ENCODE measurements around the gene PSMD5.
A peak's percentile ranks its signal among the peaks of the same experiment; 100 is the strongest.
"Not testable (repeated sequence)": the region's sequence is repeated elsewhere in the genome, so short reads cannot be mapped to it uniquely, and the experiment has no call there.

PSMD5 gene

DNA sequence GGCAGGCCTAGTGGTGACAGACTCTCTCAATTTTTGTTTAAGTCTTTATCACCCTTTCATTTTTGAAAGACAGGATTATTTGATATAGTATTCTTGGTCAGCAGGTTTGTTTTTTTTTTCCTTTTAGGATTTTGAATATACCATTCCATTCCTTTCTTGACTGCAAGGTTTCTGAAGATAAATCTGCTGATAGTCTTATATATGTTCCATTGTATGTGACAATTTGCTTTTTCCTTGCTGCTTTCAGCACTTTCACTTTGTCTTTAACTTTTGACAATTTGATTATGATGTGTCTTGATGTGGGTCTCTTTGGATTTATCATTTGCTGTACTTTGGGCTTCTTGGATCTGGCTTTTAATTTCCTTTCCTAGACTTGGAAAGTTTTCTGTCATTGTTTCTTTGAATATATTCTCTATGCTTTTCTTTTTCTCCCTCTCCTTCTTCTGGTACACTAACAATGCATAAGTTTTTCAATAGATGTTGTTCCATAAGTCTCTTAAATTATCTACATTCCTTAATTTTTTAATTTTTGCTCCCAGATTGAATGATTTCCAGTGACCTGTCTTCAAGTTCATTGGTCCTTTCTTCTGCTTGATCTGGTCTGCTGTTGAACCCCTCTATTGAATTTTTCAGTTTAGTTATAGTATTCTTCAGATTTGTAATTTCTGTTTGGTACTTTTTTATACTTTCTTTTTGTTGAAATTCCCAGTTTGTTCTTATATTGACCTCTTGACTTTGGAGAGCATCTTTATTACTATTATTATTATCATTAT is 34.9 kb downstream of the PSMD5 start:
- no peak for DNase-seq (ENCODE audit: low read depth in 3 of 3)

DNA sequence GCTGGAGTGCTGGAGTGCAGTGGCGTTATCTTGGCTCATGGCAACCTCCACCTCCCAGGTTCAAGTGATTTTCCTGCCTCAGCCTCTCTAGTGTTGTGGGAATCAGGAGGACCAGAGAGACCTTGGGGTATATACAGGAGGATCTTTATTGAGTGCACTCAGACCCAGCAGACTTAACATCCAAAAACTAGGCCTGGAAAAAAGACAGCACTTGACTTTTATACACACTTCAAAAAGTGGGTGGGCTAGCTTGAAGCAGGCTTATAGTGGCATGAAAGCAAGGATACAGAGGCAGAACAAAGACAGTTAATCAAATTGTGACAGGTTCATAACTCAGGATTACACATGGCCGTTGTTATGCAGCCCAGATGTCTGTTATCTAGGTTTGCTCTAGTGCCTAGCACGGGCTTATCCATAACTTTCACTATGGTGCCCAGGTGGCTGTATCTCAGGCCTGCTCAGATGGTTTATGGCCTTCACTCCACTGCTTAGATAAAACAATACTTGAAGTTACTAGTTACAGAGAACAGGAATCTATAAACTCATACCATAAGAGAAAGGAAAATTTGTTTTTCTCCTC is 37.8 kb downstream of the PSMD5 start:
- not testable (repeated sequence) for DNase-seq (ENCODE audit: low read depth in 3 of 3)

DNA sequence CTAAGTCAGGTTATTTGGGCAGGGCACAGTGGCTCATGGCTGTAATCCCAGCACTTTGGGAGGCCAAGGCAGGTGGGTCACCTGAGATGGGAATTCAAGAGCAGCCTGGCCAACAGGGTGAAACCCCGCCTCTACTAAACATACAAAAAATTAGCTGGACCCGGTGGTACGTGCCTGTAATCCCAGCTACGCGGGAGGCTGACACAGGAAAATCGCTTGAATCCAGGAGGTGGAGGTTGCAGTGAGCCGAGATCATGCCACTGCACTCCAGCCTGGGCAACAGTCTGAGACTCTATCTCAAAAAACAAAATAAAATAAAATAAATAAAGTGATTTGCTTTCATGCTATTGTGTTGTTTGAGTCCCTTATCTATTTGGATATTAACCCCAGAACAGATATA is 41.3 kb downstream of the PSMD5 start:
- DNase-seq (ENCODE audit: low read depth in 3 of 3): no peak

DNA sequence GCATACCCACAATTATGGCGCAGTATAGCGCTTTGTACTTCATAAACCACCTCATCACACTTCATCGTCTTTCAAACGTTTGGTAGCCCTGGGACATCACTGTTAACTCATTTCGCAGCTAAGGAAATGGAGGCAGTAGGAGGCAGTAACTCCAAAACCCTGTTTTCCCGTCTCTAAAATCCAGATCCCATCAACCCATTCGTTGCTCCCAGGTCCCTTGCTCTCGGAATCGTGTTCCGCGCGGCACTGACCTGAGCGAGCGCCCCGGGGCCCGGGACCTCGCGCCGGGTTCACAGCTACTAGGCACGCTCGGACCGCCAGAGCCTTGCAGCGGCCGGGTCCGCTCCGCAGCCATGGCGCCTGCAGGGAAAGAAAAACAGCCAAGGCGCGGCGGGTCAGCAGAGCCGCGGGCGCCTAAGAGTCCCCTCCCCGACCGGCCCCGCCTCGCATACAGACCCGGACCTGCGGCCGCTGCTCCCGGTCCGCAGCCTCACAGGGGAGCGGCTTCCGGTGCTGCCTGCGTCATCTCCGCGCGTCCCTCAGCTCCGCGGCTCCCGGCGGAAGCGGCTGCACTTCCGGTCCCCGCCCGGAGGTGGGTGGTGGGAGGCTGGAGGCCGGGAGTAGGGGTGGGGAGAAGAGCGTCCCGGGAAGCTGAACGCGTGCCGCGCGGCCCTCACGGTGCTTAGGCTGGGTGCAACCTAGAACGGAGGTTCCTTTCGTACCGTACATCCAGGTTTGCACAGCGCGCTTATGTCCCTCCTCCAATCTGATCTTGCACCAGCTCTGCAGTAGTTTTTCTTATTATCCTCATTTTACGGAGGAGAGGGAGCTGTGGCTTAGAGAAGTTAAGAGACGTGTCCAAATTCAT is 49.6 kb downstream of the PSMD5 start, which contains the start of gene FBXW2:
Gene FBXW2 (minus strand): TSS at position 519 of the 868 bp plus-strand sequence. CDS start 5,158 bp downstream, outside the sequence.
- DNase-seq (ENCODE audit: low read depth in 3 of 3): peak; percentile 86 to 90 (median 87)

- no peak for DNase-seq (ENCODE audit: low read depth in 3 of 3)
These were observed 51.6 kb downstream of the PSMD5 start for GRCh38 chr9:120791161-120791560.

DNA sequence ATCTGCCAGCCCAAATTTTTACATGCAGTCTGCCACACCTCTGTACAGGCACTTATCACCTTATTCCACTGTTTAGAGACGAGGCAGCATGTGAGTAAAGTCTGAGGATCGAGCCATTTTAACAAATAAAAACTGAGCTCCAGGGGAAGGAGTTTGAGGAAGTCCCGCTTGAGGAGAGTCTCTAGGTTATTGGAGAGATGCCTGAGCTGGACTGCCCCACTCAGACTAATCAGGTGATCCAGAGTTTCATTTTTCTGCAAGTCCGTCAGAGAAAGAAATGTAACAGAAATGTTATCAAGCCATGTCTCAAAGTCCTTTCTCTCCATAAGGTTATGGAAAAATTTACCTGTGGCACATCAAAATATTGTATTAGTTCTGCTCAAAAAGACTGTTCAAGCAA is 54.8 kb downstream of the PSMD5 start:
- DNase-seq (ENCODE audit: low read depth in 3 of 3): no peak

- no peak for DNase-seq (ENCODE audit: low read depth in 3 of 3)
These were observed 59.1 kb downstream of the PSMD5 start for GRCh38 chr9:120783602-120784047.

DNA sequence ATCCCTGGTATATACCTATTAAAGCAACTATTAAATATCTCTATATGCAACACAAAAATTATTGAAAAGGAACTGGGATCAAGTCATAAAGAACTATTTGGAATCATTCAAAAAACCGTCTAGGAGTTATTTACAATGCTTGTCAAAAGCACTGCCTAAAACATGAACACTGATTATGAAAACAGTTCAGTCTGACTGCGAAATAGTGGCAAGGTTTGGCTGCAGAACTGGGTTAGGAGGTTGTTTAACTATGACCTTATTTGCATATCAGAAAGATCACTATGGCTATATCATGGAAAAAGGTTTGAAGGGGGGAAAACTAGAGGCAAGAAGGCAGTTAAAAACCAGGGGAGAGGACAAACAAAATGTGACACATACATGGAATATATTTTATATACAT is 61.5 kb downstream of the PSMD5 start:
- DNase-seq (ENCODE audit: low read depth in 3 of 3): no peak

- no peak for DNase-seq (ENCODE audit: low read depth in 3 of 3)
These were observed 62.4 kb downstream of the PSMD5 start for GRCh38 chr9:120780367-120780766.

GRCh38 chr9:120779227-120779626 is 63.5 kb downstream of the PSMD5 start:
- no peak for DNase-seq (ENCODE audit: low read depth in 3 of 3)

DNA sequence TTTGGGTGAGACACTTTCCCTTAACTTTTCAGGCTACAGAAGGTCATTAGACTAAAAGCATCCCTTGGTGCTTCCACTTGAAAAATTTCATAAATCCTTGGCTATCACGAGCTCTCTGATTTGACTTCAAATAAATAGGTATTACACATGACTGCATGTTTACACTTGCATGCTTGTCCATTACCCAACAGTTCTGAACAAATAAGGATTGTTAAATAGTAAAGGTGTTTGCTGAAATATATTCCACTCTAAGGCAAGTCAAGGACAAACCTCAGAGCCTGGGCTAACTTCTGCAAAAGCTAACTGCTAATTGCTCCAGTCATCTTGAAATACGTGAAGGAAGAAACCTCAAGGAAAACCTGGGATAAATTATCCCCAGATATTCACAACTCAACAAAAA is 64.0 kb downstream of the PSMD5 start:
- DNase-seq (ENCODE audit: low read depth in 3 of 3): no peak

DNA sequence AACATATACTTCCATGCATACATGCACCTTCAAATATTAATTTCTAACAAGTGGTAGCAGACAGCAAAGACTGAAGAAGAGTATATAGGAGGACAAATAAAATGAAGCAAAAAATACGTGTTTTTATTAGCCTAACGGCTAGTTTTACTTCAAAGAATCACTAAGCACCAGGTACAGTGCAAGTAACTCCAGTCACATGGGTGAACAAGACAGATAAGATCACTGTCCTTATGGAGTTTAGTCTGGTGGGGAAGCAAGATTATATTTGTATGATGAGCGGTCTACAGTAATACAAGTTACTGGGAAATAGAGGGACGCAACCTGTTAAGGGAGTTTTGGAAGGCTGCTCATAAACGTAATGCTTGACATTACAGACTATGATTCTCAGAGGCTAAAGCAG is 65.5 kb downstream of the PSMD5 start:
- no peak for DNase-seq (ENCODE audit: low read depth in 3 of 3)

- no peak for DNase-seq (ENCODE audit: low read depth in 3 of 3)
These were observed 65.9 kb downstream of the PSMD5 start for GRCh38 chr9:120776788-120777187.

DNA sequence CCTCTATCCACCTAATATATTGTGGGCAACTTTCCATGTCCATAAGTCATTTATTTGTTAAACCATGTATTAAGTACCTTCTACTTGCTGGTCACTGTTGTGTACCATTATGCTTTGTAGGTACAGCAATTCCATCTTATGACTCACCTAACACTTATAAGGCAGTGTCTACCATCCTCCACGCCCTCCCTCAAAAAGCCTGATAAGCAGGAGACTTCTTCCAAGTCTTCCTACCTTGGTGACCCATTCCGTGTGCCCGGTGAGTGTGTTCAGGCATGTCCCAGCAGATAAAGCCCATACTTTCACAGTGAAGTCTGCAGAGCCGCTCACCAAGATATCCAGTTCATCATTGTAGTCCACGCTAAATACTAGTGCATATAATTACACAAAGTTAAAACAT is 66.9 kb downstream of the PSMD5 start:
- no peak for DNase-seq (ENCODE audit: low read depth in 3 of 3)

DNA sequence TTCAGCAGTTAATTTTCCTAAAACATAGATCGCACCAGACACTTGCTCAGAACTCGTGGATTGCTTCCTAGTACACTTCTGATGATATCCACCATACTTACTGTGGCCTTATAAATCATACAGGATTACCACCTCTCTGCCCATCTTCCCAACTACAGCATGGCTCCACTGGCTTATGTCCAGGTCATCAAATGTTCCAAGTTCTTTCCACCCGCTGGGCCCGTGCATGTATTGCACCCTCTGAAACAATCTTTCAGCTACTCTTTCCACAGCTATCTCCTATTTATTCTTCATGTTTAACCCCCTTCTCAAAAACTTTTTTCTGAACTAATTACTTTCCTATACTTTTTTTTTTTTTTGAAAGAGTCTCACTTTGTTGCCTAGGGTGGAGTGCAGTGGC is 68.0 kb downstream of the PSMD5 start:
- no peak for DNase-seq (ENCODE audit: low read depth in 3 of 3)

DNA sequence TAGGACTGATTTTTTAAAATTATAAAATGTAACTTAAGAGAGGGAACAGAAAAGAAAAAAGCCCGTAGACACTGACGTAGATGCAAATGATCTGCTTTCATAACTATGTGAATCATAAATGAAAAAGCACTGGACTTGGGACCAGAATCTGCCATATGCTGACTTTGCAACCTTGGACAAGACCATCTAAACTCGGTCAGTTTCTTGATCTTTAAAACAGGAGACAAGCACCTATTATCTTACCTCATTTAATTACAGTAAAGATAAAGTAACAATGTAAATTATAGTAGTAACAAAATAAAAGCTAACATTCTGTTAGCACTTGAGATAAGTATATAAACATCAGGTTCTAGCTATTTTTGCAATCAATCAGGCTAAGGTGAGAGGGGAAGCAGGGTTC is 69.5 kb downstream of the PSMD5 start:
- no peak for DNase-seq (ENCODE audit: low read depth in 3 of 3)

- DNase-seq (ENCODE audit: low read depth in 3 of 3): no peak
These were observed 71.8 kb downstream of the PSMD5 start for GRCh38 chr9:120770931-120771330.

GRCh38 chr9:120768886-120769285 is 73.8 kb downstream of the PSMD5 start:
- DNase-seq (ENCODE audit: low read depth in 3 of 3): no peak

DNA sequence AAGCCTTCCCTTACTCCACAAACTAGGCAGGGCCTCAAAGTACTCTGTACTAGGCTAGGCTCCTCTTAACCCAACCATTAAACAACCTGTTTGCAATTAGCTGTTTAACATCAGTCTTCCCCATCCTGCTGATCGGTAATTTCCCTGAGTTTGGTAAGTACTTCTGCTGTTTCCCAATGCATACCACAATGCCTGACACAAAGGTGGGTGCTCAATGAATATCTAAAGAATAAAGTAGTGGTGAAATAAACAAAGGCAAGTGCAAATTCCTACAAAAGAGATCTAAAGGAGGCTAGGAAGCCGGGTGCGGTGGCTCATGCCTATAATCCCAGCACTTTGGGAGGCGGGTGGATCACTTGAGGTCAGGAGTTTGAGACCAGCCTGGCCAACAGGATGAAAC is 74.5 kb downstream of the PSMD5 start:
- no peak for DNase-seq (ENCODE audit: low read depth in 3 of 3)

GRCh38 chr9:120767451-120767850 is 75.3 kb downstream of the PSMD5 start:
- DNase-seq (ENCODE audit: low read depth in 3 of 3): no peak

Data from stimulated activated CD4-positive, alpha-beta T cell treated with anti-CD3 and anti-CD28 coated beads, TNF-alpha, amount 100 ng/mL, for 48 hours (primary cell).